ENCODE results near the gene MRPL2.

The MRPL2 gene

GRCh38 chr6:43036712-43037111 lies 22.5 kb downstream of the MRPL2 start:
- Histone ChIP-seq H3K4me3 (ENCODE audit: low read length) (no peak overlapping the region), H3K56ac (ENCODE audit: low read length) (no peak overlapping the region), H4K5ac (ENCODE audit: low read length) (no peak overlapping the region), H3K4me2 (ENCODE audit: low read length) (no peak overlapping the region), H3K27ac (ENCODE audit: low read depth, low read length) (no peak overlapping the region), H2BK120ac (ENCODE audit: low read depth, low read length) (no peak overlapping the region), H2BK15ac (replicated peaks; ENCODE audit: low read depth) (no peak overlapping the region), H3K18ac (ENCODE audit: low read length) (no peak overlapping the region), H3K9ac (ENCODE audit: low read length) (no peak overlapping the region), H3K4me1 (ENCODE audit: control insufficient read depth, low read depth, low read length) (no peaks in the 10 kb centered on the region), H2BK5ac (ENCODE audit: low read length) (no peak overlapping the region), H3K4ac (ENCODE audit: low read depth, low read length) (no peak overlapping the region), H3K79me1 (ENCODE audit: low read length) (no peaks in the 10 kb centered on the region), H4K8ac (ENCODE audit: low read depth, low read length) (no peak overlapping the region), H3K27me3 (ENCODE audit: insufficient read depth, low read length, poor library complexity) (no peaks in the 10 kb centered on the region), H3K23ac (ENCODE audit: low read length) (no peak overlapping the region), H2AK5ac (ENCODE audit: low read length) (no peak overlapping the region), H3K36me3 (ENCODE audit: control insufficient read depth, insufficient read depth, low read length) (peaks cover 13% of the 10 kb centered on the region), H3K79me2 (ENCODE audit: control insufficient read depth, insufficient read depth, low read length) (no peaks in the 10 kb centered on the region)
- WGBS (ENCODE audit: extremely low coverage, insufficient coverage, low lambda C conversion rate) = no CpG with 5 or more reads among the region's 9 CpGs
- DNase-seq = no peak

- H3K9ac ChIP-seq (ENCODE audit: low read length) = no peak overlapping the region
- no peak overlapping the region for H3K27ac ChIP-seq (ENCODE audit: low read depth, low read length)
- peaks cover 13% of the 10 kb centered on the region for H3K36me3 ChIP-seq (ENCODE audit: control insufficient read depth, insufficient read depth, low read length)
- H3K4me1 ChIP-seq (ENCODE audit: control insufficient read depth, low read depth, low read length) = no peaks in the 10 kb centered on the region
- H3K4ac ChIP-seq (ENCODE audit: low read depth, low read length) = no peak overlapping the region
- no peak overlapping the region for H4K8ac ChIP-seq (ENCODE audit: low read depth, low read length)
- no peak overlapping the region for H2BK15ac ChIP-seq (replicated peaks; ENCODE audit: low read depth)
- no peak overlapping the region for H3K4me3 ChIP-seq (ENCODE audit: low read length)
- H2AK5ac ChIP-seq (ENCODE audit: low read length) = no peak overlapping the region
- H4K5ac ChIP-seq (ENCODE audit: low read length) = no peak overlapping the region
- H3K4me2 ChIP-seq (ENCODE audit: low read length) = no peak overlapping the region
- H3K18ac ChIP-seq (ENCODE audit: low read length) = no peak overlapping the region
- H3K79me2 ChIP-seq (ENCODE audit: control insufficient read depth, insufficient read depth, low read length) = no peaks in the 10 kb centered on the region
- H3K27me3 ChIP-seq (ENCODE audit: insufficient read depth, low read length, poor library complexity) = no peaks in the 10 kb centered on the region
- no peaks in the 10 kb centered on the region for H3K79me1 ChIP-seq (ENCODE audit: low read length)
- H3K23ac ChIP-seq (ENCODE audit: low read length) = no peak overlapping the region
- no peak overlapping the region for H3K56ac ChIP-seq (ENCODE audit: low read length)
- no peak overlapping the region for H2BK120ac ChIP-seq (ENCODE audit: low read depth, low read length)
- WGBS (ENCODE audit: extremely low coverage, insufficient coverage, low lambda C conversion rate) = no CpG with 5 or more reads among the region's 4 CpGs
- no peak for DNase-seq
- H2BK5ac ChIP-seq (ENCODE audit: low read length) = no peak overlapping the region
These were observed 23.6 kb downstream of the MRPL2 start for GRCh38 chr6:43035495-43036194.

GRCh38 chr6:43034190-43034525 lies 25.1 kb downstream of the MRPL2 start:
- DNase-seq = no peak
- H2BK15ac ChIP-seq (replicated peaks; ENCODE audit: low read depth) = no peak overlapping the region
- H3K18ac ChIP-seq (ENCODE audit: low read length) = no peak overlapping the region
- H3K9ac ChIP-seq (ENCODE audit: low read length) = no peak overlapping the region
- H3K56ac ChIP-seq (ENCODE audit: low read length) = no peak overlapping the region
- H4K5ac ChIP-seq (ENCODE audit: low read length) = no peak overlapping the region
- no peaks in the 10 kb centered on the region for H3K27me3 ChIP-seq (ENCODE audit: insufficient read depth, low read length, poor library complexity)
- H3K4me1 ChIP-seq (ENCODE audit: control insufficient read depth, low read depth, low read length) = no peaks in the 10 kb centered on the region
- no CpG with 5 or more reads among the region's 2 CpGs for WGBS (ENCODE audit: extremely low coverage, insufficient coverage, low lambda C conversion rate)
- no peak overlapping the region for H3K27ac ChIP-seq (ENCODE audit: low read depth, low read length)
- H2AK5ac ChIP-seq (ENCODE audit: low read length) = no peak overlapping the region
- H3K4me3 ChIP-seq (ENCODE audit: low read length) = no peak overlapping the region
- H3K79me2 ChIP-seq (ENCODE audit: control insufficient read depth, insufficient read depth, low read length) = no peaks in the 10 kb centered on the region
- no peak overlapping the region for H3K4me2 ChIP-seq (ENCODE audit: low read length)
- no peak overlapping the region for H3K4ac ChIP-seq (ENCODE audit: low read depth, low read length)
- H2BK5ac ChIP-seq (ENCODE audit: low read length) = no peak overlapping the region
- no peak overlapping the region for H3K23ac ChIP-seq (ENCODE audit: low read length)
- no peaks in the 10 kb centered on the region for H3K79me1 ChIP-seq (ENCODE audit: low read length)
- H2BK120ac ChIP-seq (ENCODE audit: low read depth, low read length) = no peak overlapping the region
- H3K36me3 ChIP-seq (ENCODE audit: control insufficient read depth, insufficient read depth, low read length) = peaks cover 15% of the 10 kb centered on the region
- H4K8ac ChIP-seq (ENCODE audit: low read depth, low read length) = no peak overlapping the region

DNA sequence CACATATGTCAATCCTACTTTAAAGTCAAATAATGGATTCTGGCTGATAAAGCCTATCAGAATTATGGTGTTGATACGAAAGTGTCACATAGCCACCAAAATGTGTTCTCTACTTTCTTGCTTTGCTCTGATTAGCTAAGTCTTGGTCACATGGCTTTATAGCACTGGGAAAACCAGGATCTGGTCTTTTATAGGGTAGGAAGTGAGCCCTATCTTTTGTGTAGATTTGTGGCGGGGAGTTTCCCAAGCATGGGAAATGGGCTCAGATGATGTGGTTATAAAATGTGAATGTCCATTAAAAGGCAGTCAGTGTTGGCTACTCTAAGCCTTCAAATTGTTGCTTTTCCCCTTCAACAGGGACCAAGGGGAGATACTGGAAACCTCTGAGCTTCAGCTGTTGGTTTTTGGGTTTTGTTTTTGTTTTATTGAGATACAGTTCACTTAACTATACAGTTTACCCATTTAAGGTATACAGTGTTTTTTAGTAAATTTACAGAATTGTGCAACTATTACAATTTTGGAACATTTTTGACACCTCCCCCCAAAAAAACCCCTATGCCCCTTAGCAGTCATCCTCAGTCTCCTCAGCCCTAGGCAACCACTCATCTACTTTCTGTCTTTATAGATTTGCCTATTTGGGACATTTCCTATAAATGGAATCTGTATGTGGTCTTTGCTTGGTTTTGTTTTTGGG lies 25.6 kb downstream of the MRPL2 start:
- no peak overlapping the region for H3K9ac ChIP-seq (ENCODE audit: low read length)
- H3K23ac ChIP-seq (ENCODE audit: low read length) = no peak overlapping the region
- H2BK5ac ChIP-seq (ENCODE audit: low read length) = no peak overlapping the region
- no peak overlapping the region for H3K4me2 ChIP-seq (ENCODE audit: low read length)
- H3K4me3 ChIP-seq (ENCODE audit: low read length) = no peak overlapping the region
- no peaks in the 10 kb centered on the region for H3K27me3 ChIP-seq (ENCODE audit: insufficient read depth, low read length, poor library complexity)
- no peaks in the 10 kb centered on the region for H3K4me1 ChIP-seq (ENCODE audit: control insufficient read depth, low read depth, low read length)
- H3K79me1 ChIP-seq (ENCODE audit: low read length) = no peaks in the 10 kb centered on the region
- H3K36me3 ChIP-seq (ENCODE audit: control insufficient read depth, insufficient read depth, low read length) = peaks cover 16% of the 10 kb centered on the region
- no peak overlapping the region for H3K18ac ChIP-seq (ENCODE audit: low read length)
- no peak overlapping the region for H4K5ac ChIP-seq (ENCODE audit: low read length)
- H2AK5ac ChIP-seq (ENCODE audit: low read length) = no peak overlapping the region
- H3K56ac ChIP-seq (ENCODE audit: low read length) = no peak overlapping the region
- no peak overlapping the region for H3K27ac ChIP-seq (ENCODE audit: low read depth, low read length)
- H2BK15ac ChIP-seq (replicated peaks; ENCODE audit: low read depth) = no peak overlapping the region
- no peak overlapping the region for H3K4ac ChIP-seq (ENCODE audit: low read depth, low read length)
- no peak for DNase-seq
- no peak overlapping the region for H4K8ac ChIP-seq (ENCODE audit: low read depth, low read length)
- no peaks in the 10 kb centered on the region for H3K79me2 ChIP-seq (ENCODE audit: control insufficient read depth, insufficient read depth, low read length)
- no CpG with 5 or more reads among the region's 2 CpGs for WGBS (ENCODE audit: extremely low coverage, insufficient coverage, low lambda C conversion rate)
- no peak overlapping the region for H2BK120ac ChIP-seq (ENCODE audit: low read depth, low read length)

DNA sequence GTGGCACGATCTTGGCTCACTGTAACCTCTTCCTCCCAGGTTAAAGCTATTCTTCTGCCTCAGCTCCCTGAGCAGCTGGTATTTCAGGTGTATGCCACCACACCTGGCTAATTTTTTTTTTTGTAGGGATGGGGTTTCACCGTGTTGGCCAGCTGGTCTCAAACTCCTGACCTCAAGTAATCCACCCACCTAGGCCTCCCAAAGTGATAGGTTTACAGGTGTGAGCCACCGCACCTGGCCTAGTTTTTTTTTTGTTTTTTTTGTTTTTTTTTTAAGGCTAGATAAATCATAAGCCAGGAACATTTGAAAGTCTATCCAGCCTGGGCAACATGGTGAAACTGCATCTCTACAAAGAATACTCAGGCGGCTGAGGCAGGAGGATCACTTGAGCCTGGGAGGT lies 26.9 kb downstream of the MRPL2 start:
- no CpG with 5 or more reads among the region's 4 CpGs for WGBS (ENCODE audit: extremely low coverage, insufficient coverage, low lambda C conversion rate)
- no peak overlapping the region for H3K4me3 ChIP-seq (ENCODE audit: low read length)

More for the DNA sequence above, 26.9 kb downstream of the MRPL2 start:
- Histone ChIP-seq H3K4ac (ENCODE audit: low read depth, low read length) (no peak overlapping the region), H3K56ac (ENCODE audit: low read length) (no peak overlapping the region), H3K23ac (ENCODE audit: low read length) (no peak overlapping the region), H3K79me1 (ENCODE audit: low read length) (no peaks in the 10 kb centered on the region), H4K5ac (ENCODE audit: low read length) (no peak overlapping the region), H3K27ac (ENCODE audit: low read depth, low read length) (no peak overlapping the region), H4K8ac (ENCODE audit: low read depth, low read length) (no peak overlapping the region), H2BK120ac (ENCODE audit: low read depth, low read length) (no peak overlapping the region), H3K4me2 (ENCODE audit: low read length) (no peak overlapping the region), H3K79me2 (ENCODE audit: control insufficient read depth, insufficient read depth, low read length) (no peaks in the 10 kb centered on the region), H3K4me1 (ENCODE audit: control insufficient read depth, low read depth, low read length) (no peaks in the 10 kb centered on the region), H2AK5ac (ENCODE audit: low read length) (no peak overlapping the region), H2BK5ac (ENCODE audit: low read length) (no peak overlapping the region), H3K36me3 (ENCODE audit: control insufficient read depth, insufficient read depth, low read length) (peaks cover 13% of the 10 kb centered on the region), H3K27me3 (ENCODE audit: insufficient read depth, low read length, poor library complexity) (no peaks in the 10 kb centered on the region), H3K9ac (ENCODE audit: low read length) (no peak overlapping the region), H3K18ac (ENCODE audit: low read length) (no peak overlapping the region), H2BK15ac (replicated peaks; ENCODE audit: low read depth) (no peak overlapping the region)
- no peak for DNase-seq
